Erythroblast (primary cell): ENCODE measurements around the gene ATP5F1A.

Experiments
- GATA1 ChIP-seq: IDR thresholded peaks from 2 replicates; pipeline ENCODE4 v1.6.1; 2011; ENCODE audit warnings: low read depth, mild to moderate bottlenecking, control low read depth, low read length, moderate library complexity
- POLR2A ChIP-seq: IDR thresholded peaks from 2 replicates; pipeline ENCODE4 v1.6.1; 2011; ENCODE audit warnings: mild to moderate bottlenecking, low read length

- TF ChIP-seq POLR2A: no peak
- no peak for TF ChIP-seq GATA1
These were observed 30.6 kb downstream of the ATP5F1A start for GRCh38 chr18:46067438-46068007.
